Breast epithelium (tissue), 3 donors: ENCODE data around the gene ANKRD11.

Source experiments
- CTCF ChIP-seq, 3 donors: fragments of 450-650 bp; IDR thresholded peaks; one replicate each; pipeline ENCODE4 v1.5.1; 2016 to 2017; ENCODE audit warnings: antibody characterized with exemption in 3 of 3, mild to moderate bottlenecking in 3 of 3, moderate library complexity in 3 of 3
- POLR2A ChIP-seq: fragments of 450-650 bp; IDR thresholded peaks from one replicate; pipeline ENCODE4 v1.6.1; 2016; ENCODE audit warnings: antibody characterized with exemption, mild to moderate bottlenecking, moderate library complexity
- POLR2AphosphoS5 ChIP-seq, 3 donors: sonication (generic); formaldehyde crosslinking; IDR thresholded peaks; one replicate each; pipeline ENCODE4 v1.6.1; 2017; ENCODE audit warnings: antibody characterized with exemption in 3 of 3

- TF ChIP-seq CTCF (IDR thresholded peaks at IDR 0.05) (no peak), POLR2A (no peak), POLR2AphosphoS5 (IDR thresholded peaks at IDR 0.05) (no peak)
Observed at GRCh38 chr16:89458967-89459366, 31.4 kb downstream of the ANKRD11 start.
